Uterus (tissue), 4 donors: Measurements from ENCODE around the gene KCNQ1. TPM values are rescaled to one million over a fixed set of nuclear protein-coding genes. Genes with fewer than 3 reads are reported as not detected.

Experiments
- DNase-seq, 2 donors: peaks; one replicate each; pipeline ENCODE4 v3.0.0-alpha.2; 2019 to 2020
- H3K27ac ChIP-seq, 2 donors: fragments of 200-600 bp; sonication (generic); 1 replicate in 1 of 2; 2 replicates in 1 of 2; pipeline ENCODE4 v1.5.1; 2016 to 2018
- H3K27me3 ChIP-seq, 2 donors: fragments of 200-600 bp; sonication (generic); one replicate each; pipeline ENCODE4 v1.5.1; 2018 to 2019; ENCODE audit warnings: control low read depth in 1 of 2
- H3K36me3 ChIP-seq, 2 donors: fragments of 200-600 bp; sonication (generic); one replicate each; pipeline ENCODE4 v1.5.1; 2019; ENCODE audit warnings: control low read depth in 1 of 2
- H3K4me1 ChIP-seq, 2 donors: fragments of 200-600 bp; sonication (generic); one replicate each; pipeline ENCODE4 v1.5.1; 2018 to 2019; ENCODE audit warnings: control low read depth in 1 of 2
- H3K4me3 ChIP-seq, 2 donors: fragments of 200-600 bp; sonication (generic); 1 replicate in 1 of 2; 2 replicates in 1 of 2; pipeline ENCODE4 v1.5.1; 2018 to 2019; ENCODE audit warnings: mild to moderate bottlenecking in 1 of 2
- H3K9me3 ChIP-seq, 2 donors: fragments of 200-600 bp; sonication (generic); one replicate each; pipeline ENCODE4 v1.5.1; 2019; ENCODE audit warnings: control low read depth in 1 of 2
- POLR2A ChIP-seq, 2 donors: fragments of 450-650 bp; IDR thresholded peaks; one replicate each; pipeline ENCODE4 v1.6.1; 2016; ENCODE audit warnings: antibody characterized with exemption in 2 of 2, mild to moderate bottlenecking in 1 of 2, moderate library complexity in 1 of 2
- intact Hi-C: fragments of 100-400 bp; cut with DNase I; formaldehyde crosslinking; loops from one replicate; pipeline ENCODE4 v1.15.1; 2023; ENCODE audit warnings: low total_unique reads
- total RNA-seq, 4 donors: library from RNA; depleted of rRNA in 3 of 4; stranded (reverse); fragments of >200 nt in 3 of 4; gene quantifications; one replicate each; pipeline versions ENCODE4 v1.1.0 to v1.2.4, GENCODE V29; 2014 to 2023
- TF ChIP-seq, protein P1 (sequence below), 4 experiments: fragments of 200-600 bp in 2 of 4; fragments of 450-650 bp in 2 of 4; sonication (generic) in 2 of 4; IDR thresholded peaks; one replicate each; pipeline ENCODE4 v1.5.1; 2016 to 2019; ENCODE audit warnings: antibody characterized with exemption in 4 of 4, mild to moderate bottlenecking in 2 of 4, moderate library complexity in 1 of 4
- donor health status: DM: yes; HTN: yes; CAD: no.

Gene KCNQ1
- total RNA-seq, 4 donors from 2014 or later, result 2.6 to 10.4 (median 5.4) TPM

DNA sequence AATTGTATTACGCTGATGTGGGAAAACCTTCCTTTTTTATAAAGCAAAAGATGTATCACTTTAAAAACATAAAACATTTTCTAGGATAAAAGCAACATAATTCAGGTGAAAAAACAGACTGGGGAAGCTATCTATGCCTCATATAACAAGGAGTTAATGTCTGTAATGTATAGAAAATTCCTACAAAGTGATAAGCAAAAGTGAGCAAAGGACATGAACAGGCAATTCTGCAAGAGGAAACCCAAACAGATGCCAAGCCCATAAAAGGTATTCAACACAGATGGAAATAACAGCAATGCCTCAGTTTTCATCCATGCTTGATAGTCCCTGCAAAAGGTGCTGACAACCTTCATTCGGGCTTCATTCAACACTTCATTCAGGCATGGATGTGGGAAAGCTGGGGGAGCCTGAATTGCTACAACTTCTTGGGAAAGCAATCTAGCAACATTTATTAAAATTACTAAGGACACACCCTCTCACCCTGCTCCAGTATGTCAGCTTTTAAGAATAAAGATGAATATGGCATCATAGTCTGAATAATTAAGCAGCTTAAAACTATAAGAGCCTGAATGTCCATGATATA is 215.6 kb downstream of the KCNQ1 start:
- intact Hi-C loops, result no loop called here
- H3K27me3 ChIP-seq, result no peaks in the 10 kb centered on the region
- TF ChIP-seq POLR2A (IDR thresholded peaks at IDR 0.05), result no peak
- TF ChIP-seq, protein P1, sequence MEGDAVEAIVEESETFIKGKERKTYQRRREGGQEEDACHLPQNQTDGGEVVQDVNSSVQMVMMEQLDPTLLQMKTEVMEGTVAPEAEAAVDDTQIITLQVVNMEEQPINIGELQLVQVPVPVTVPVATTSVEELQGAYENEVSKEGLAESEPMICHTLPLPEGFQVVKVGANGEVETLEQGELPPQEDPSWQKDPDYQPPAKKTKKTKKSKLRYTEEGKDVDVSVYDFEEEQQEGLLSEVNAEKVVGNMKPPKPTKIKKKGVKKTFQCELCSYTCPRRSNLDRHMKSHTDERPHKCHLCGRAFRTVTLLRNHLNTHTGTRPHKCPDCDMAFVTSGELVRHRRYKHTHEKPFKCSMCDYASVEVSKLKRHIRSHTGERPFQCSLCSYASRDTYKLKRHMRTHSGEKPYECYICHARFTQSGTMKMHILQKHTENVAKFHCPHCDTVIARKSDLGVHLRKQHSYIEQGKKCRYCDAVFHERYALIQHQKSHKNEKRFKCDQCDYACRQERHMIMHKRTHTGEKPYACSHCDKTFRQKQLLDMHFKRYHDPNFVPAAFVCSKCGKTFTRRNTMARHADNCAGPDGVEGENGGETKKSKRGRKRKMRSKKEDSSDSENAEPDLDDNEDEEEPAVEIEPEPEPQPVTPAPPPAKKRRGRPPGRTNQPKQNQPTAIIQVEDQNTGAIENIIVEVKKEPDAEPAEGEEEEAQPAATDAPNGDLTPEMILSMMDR (IDR thresholded peaks at IDR 0.05), result no peak
- H3K4me3 ChIP-seq, result no peak overlapping the region
- no peak for DNase-seq
- H3K4me1 ChIP-seq, result no peaks in the 10 kb centered on the region
- H3K27ac ChIP-seq, result no peak overlapping the region
- H3K36me3 ChIP-seq, result no peaks in the 10 kb centered on the region
- peaks cover 0 to 9% of the 10 kb centered on the region in 2 donors for H3K9me3 ChIP-seq

DNA sequence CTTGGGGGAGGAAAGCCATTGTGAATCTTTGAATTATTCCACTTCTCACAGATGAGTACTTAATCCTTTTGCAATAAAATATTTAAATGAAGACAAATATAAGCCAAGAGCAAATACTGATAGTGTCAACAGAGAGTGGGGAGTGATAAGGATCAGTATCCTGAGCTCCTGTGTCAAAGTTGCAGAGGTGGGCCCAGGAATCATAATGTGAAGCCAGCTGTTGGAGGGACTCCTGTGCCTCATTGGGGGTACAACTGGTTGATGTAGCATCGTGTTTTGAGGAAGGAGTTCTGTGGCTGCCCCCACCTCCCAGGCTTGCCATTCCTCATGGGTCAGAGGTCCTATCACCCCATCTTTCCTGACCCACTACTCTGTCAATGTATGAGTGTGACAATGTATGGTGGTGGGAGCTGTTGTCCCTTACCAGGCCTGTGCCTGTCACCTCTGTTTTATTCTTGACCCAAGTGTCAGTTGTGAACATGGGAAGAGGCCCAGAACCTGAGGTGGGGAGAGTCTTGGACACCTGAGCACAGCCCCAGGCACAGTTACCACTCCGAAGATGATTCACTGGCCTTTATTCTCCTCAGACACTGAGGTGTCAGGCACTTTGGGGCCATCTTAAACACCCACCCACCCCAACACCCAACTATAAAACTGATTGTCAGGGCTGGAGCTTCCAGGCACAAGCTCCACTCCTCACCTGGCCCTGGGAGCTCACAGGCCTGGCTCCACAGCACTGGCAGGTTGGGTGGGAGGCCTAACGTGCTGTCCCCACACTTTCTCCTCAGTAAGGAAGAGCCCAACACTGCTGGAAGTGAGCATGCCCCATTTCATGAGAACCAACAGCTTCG is 216.6 kb downstream of the KCNQ1 start:
- no peaks in the 10 kb centered on the region for H3K4me1 ChIP-seq
- H3K9me3 ChIP-seq, result peaks cover 0 to 9% of the 10 kb centered on the region in 2 donors
- H3K27ac ChIP-seq, result no peak overlapping the region
- intact Hi-C loops, result no loop called here
- DNase-seq, result no peak
- no peaks in the 10 kb centered on the region for H3K36me3 ChIP-seq
- H3K27me3 ChIP-seq, result no peaks in the 10 kb centered on the region
- TF ChIP-seq, protein P1 (IDR thresholded peaks at IDR 0.05), result no peak
- no peak for TF ChIP-seq POLR2A (IDR thresholded peaks at IDR 0.05)
- no peak overlapping the region for H3K4me3 ChIP-seq

DNA sequence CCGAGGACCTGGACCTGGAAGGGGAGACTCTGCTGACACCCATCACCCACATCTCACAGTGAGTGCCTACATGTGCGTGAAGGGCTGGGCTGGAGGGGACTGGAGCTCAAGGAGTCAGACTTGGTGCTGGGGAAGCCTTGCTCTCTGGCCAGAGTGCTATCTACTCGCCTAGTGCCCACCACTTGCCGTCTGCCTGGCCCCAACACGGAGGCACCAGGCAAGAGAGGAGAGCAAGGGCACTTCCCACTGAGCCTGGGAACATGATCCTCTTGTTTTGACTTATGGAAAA is 217.2 kb downstream of the KCNQ1 start:
- H3K9me3 ChIP-seq, result peaks cover 0 to 6% of the 10 kb centered on the region in 2 donors
- no peak for DNase-seq
- H3K27ac ChIP-seq, result no peak overlapping the region
- TF ChIP-seq POLR2A (IDR thresholded peaks at IDR 0.05), result no peak
- TF ChIP-seq, protein P1 (IDR thresholded peaks at IDR 0.05), result no peak
- no peak overlapping the region for H3K4me3 ChIP-seq
- H3K4me1 ChIP-seq, result no peaks in the 10 kb centered on the region
- intact Hi-C loops, result no loop called here
- no peaks in the 10 kb centered on the region for H3K27me3 ChIP-seq
- H3K36me3 ChIP-seq, result no peaks in the 10 kb centered on the region

DNA sequence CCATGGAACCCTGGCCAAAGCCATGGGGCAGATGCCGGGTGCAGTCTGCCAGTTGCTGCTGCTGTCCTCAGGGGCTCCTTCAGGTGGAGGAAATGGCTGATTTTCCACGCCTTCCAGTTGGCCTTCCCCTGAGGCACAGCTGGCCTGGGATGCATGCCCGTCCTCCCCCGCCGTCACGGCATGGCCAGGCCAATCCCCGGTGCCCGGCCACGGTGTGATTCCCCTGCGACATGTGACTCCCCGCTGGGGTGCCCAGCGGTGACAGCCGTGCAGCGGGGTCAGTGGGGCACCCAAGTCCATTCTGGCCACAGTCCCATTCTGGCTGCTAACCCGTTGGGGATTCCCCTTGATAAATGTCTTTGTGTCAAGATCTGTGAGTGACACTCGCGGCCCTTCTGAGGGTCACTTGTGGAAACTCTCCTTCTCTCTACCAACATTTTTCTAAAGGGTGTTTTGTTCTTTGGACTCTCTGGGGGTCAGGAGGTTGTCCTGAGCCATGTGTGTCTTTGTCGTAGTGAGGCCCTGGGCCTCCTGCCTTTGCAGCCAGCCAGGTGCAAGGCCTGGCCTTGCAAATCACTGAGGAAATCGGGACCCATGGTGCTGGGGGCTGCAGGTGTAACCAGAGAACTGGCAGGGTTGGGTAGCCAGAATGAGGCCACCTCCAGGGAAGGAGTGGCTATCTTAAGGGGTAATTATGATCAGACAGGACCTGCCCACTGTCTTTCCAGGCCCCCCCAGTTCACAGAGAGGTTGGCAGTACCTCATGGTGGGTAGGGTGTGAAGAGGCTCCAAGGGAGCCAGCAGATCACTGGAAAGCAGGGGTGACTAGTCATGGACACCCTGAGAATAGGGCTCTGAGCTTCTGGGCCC is 217.9 kb downstream of the KCNQ1 start:
- no peak for TF ChIP-seq POLR2A (IDR thresholded peaks at IDR 0.05)
- TF ChIP-seq, protein P1 (IDR thresholded peaks at IDR 0.05), result no peak
- no peak overlapping the region for H3K27ac ChIP-seq
- no peaks in the 10 kb centered on the region for H3K4me1 ChIP-seq
- H3K4me3 ChIP-seq, result no peak overlapping the region
- intact Hi-C loops, result no loop called here
- H3K36me3 ChIP-seq, result no peaks in the 10 kb centered on the region
- DNase-seq, result no peak
- H3K27me3 ChIP-seq, result no peaks in the 10 kb centered on the region
- H3K9me3 ChIP-seq, result peaks cover 0 to 4% of the 10 kb centered on the region in 2 donors
